Calu3 (cell line): ENCODE measurements around the gene NCK2. TPM values are rescaled to one million over a fixed set of nuclear protein-coding genes. Genes with fewer than 3 reads are reported as not detected.

Source experiments
- BruUV-seq: library from RNA; stranded (reverse); fragments of 400-500 nt; replicated peaks from 2 replicates; lab custom pipeline; 2021; lab: Mats Ljungman, UMichigan
- CTCF ChIA-PET: fragments of 300-600 bp; sonication (Branson Sonifier 250); formaldehyde crosslinking; loops from one replicate; lab custom pipeline; 2022; ENCODE audit warnings: antibody characterized with exemption; lab: Charles Lee
- DNase-seq: peaks from one replicate; pipeline ENCODE4 v3.0.0; 2022
- H3K27ac Mint-ChIP-seq: one replicate; pipeline ENCODE4 v1.8.0; 2022; ENCODE audit warnings: mixed read lengths; ENCODE audit not compliant: unreplicated experiment
- H3K27me3 Mint-ChIP-seq: one replicate; pipeline ENCODE4 v1.8.0; 2022; ENCODE audit warnings: mixed read lengths; ENCODE audit not compliant: unreplicated experiment
- H3K36me3 Mint-ChIP-seq: one replicate; pipeline ENCODE4 v1.8.0; 2022; ENCODE audit warnings: mild to moderate bottlenecking, moderate library complexity, mixed read lengths; ENCODE audit not compliant: insufficient read depth, unreplicated experiment
- H3K4me1 Mint-ChIP-seq: one replicate; pipeline ENCODE4 v1.8.0; 2022; ENCODE audit warnings: mild to moderate bottlenecking, low read depth, mixed read lengths; ENCODE audit not compliant: unreplicated experiment
- H3K4me3 Mint-ChIP-seq: one replicate; pipeline ENCODE4 v1.8.0; 2022; ENCODE audit warnings: mild to moderate bottlenecking, low read depth, moderate library complexity, mixed read lengths; ENCODE audit not compliant: unreplicated experiment
- H3K9me3 Mint-ChIP-seq: one replicate; pipeline ENCODE4 v1.8.0; 2022; ENCODE audit warnings: low read depth, mixed read lengths; ENCODE audit not compliant: unreplicated experiment
- intact Hi-C: fragments of 100-400 bp; cut with micrococcal nuclease; formaldehyde crosslinking; loops from one replicate; pipeline ENCODE4 v1.10.0; 2022; ENCODE audit not compliant: unreplicated experiment
- total RNA-seq: library from RNA; stranded (reverse); gene quantifications from 2 replicates; pipeline ENCODE4 v1.2.3, GENCODE V29; 2022
- TF ChIP-seq, protein P1 (sequence below): fragments of 200-600 bp; IDR thresholded peaks from one replicate; pipeline ENCODE4 v1.8.0; 2022; ENCODE audit warnings: antibody characterized with exemption; ENCODE audit not compliant: unreplicated experiment

Gene NCK2
- total RNA-seq, 1 experiment from 2014 or later, result 88.6 TPM

DNA sequence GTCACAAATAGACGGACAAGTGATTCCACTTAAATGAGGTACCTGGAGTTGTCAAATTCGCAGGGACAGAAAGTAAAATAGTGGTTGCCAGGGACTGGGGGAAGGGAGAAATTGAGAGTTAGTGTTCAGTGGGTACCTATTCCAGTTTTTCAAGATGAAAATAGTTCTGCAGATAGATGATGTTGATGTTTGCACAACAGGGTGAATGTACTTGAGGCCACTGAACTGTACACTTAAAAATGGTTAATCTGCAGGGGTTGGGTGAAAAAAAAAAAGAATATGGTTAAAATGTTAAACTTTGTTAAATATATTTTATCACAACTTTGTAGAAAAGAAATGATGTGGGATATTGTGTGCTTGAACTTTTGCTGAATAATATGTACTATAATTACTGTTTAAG, 102.3 kb downstream of the NCK2 start:
- Mint-ChIP-seq H3K4me3 (no peak overlapping the region), H3K9me3 (no peaks in the 10 kb centered on the region), H3K27me3 (no peaks in the 10 kb centered on the region), H3K36me3 (peaks cover 8% of the 10 kb centered on the region), H3K4me1 (peaks cover 23% of the 10 kb centered on the region), H3K27ac (no peak overlapping the region)
- TF ChIP-seq, protein P1, sequence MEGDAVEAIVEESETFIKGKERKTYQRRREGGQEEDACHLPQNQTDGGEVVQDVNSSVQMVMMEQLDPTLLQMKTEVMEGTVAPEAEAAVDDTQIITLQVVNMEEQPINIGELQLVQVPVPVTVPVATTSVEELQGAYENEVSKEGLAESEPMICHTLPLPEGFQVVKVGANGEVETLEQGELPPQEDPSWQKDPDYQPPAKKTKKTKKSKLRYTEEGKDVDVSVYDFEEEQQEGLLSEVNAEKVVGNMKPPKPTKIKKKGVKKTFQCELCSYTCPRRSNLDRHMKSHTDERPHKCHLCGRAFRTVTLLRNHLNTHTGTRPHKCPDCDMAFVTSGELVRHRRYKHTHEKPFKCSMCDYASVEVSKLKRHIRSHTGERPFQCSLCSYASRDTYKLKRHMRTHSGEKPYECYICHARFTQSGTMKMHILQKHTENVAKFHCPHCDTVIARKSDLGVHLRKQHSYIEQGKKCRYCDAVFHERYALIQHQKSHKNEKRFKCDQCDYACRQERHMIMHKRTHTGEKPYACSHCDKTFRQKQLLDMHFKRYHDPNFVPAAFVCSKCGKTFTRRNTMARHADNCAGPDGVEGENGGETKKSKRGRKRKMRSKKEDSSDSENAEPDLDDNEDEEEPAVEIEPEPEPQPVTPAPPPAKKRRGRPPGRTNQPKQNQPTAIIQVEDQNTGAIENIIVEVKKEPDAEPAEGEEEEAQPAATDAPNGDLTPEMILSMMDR, result no peak
- no TSS peak for BruUV-seq
- no peak for DNase-seq
- intact Hi-C loops, result no loop called here
- CTCF ChIA-PET, result no interaction called here

DNA sequence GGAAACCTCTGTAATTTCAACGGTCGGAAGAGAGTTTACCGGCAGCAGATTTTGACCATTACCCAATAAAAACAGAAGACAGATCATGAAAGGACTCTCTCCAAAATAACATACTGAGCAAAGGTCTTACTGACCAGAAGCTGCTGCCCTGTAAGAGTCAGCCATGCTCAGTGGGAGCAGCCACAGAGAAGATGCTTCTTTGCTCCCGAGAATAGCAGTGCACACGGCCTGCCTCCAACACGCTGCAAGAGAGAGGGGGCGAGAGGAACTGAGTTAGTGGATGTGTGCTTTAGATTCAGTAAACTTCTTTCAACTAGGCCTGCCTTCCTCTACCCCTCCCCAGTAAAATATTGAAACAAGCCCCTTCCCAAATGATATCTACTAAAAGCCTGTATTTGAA, 103.7 kb downstream of the NCK2 start:
- intact Hi-C loops, result no loop called here
- CTCF ChIA-PET, result no interaction called here
- H3K9me3 Mint-ChIP-seq, result no peaks in the 10 kb centered on the region
- TF ChIP-seq, protein P1, result no peak
- peaks cover 24% of the 10 kb centered on the region for H3K4me1 Mint-ChIP-seq
- no peak overlapping the region for H3K27ac Mint-ChIP-seq
- H3K27me3 Mint-ChIP-seq, result no peaks in the 10 kb centered on the region
- peaks cover 8% of the 10 kb centered on the region for H3K36me3 Mint-ChIP-seq
- no TSS peak for BruUV-seq
- H3K4me3 Mint-ChIP-seq, result no peak overlapping the region
- DNase-seq, result no peak

DNA sequence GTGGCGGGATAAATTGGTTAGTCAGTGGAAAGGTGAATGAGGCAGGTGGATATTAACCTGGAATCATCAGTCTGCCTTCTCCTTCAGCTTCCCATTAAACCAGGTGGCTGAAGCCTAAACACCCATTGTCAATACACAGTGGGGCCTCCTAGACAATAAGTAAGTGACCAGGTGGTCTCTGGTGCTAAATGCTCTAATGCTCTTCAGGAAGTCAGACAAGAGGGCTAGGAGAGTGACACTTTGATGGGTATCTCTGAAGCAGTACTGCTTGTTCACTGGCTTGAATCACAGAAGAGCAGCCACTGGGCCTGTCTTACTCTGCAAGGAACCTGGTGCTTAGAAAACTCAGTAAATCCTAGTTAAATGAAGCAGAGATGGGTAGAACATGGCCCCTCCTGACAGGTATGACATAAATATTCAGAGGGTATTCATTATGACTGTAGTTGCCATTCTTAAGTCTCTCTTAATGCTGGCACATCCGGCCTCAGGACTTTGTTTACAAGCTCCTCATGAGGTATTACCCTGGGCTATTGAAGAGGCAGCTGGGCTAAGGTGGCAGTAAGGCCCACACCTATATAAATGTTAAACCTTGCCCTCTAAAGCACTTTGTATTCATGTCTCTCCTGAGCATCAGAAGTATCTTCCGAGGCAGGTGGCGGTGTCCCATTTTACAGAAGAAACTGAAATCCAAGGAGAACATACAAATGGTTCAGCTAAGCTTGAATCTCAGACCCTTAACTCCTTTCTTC, 104.9 kb downstream of the NCK2 start:
- Mint-ChIP-seq H3K4me3 (no peak overlapping the region), H3K27ac (no peak overlapping the region)
- CTCF ChIA-PET, result no interaction called here

DNA sequence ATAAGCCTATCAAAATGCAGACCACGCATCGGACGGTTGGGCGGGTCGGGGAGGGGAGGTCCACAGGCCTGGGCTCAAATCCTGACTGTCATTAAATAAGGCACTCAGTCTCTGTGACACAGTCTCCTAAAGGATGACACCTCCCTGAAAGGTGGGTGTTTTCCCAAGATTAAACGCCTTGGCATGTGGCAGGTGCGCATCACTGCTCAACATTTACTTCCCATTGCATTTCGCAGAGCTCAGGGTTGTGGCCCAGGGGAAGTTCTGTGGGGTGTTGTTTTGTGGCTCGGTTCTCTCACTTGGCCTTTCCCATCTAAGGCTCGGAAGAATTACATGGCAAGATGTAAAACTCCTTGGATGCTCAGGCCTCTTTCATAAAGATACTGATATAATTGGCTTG, 107.4 kb downstream of the NCK2 start:
- Mint-ChIP-seq H3K27me3 (no peaks in the 10 kb centered on the region), H3K4me1 (peaks cover 37% of the 10 kb centered on the region), H3K9me3 (no peaks in the 10 kb centered on the region), H3K36me3 (peaks cover 14% of the 10 kb centered on the region), H3K27ac (no peak overlapping the region), H3K4me3 (no peak overlapping the region)
- CTCF ChIA-PET, result no interaction called here
- TF ChIP-seq, protein P1, result no peak
- intact Hi-C loops, result no loop called here
- DNase-seq, result no peak
- no TSS peak for BruUV-seq

More for the DNA sequence above, 104.9 kb downstream of the NCK2 start:
- no peak for DNase-seq
- H3K36me3 Mint-ChIP-seq, result peaks cover 13% of the 10 kb centered on the region
- no TSS peak for BruUV-seq
- H3K27me3 Mint-ChIP-seq, result no peaks in the 10 kb centered on the region
- TF ChIP-seq, protein P1, result no peak
- no peaks in the 10 kb centered on the region for H3K9me3 Mint-ChIP-seq
- peaks cover 25% of the 10 kb centered on the region for H3K4me1 Mint-ChIP-seq
- intact Hi-C loops, result no loop called here
